Measurements from ENCODE around the gene TRAIP.

GRCh38 chr3:49791571-49791970 lies 64.8 kb downstream of the TRAIP start:
- TF ChIP-seq CTCF (IDR thresholded peaks at IDR 0.05) (no peak), POLR2A (IDR thresholded peaks at IDR 0.05) (no peak), POLR2AphosphoS5 (IDR thresholded peaks at IDR 0.05) (no peak), EP300 (IDR thresholded peaks at IDR 0.05) (no peak)

All from gastroesophageal sphincter (tissue), 3 donors.